Measurements from ENCODE around the gene CTBP1.

Gene CTBP1

DNA sequence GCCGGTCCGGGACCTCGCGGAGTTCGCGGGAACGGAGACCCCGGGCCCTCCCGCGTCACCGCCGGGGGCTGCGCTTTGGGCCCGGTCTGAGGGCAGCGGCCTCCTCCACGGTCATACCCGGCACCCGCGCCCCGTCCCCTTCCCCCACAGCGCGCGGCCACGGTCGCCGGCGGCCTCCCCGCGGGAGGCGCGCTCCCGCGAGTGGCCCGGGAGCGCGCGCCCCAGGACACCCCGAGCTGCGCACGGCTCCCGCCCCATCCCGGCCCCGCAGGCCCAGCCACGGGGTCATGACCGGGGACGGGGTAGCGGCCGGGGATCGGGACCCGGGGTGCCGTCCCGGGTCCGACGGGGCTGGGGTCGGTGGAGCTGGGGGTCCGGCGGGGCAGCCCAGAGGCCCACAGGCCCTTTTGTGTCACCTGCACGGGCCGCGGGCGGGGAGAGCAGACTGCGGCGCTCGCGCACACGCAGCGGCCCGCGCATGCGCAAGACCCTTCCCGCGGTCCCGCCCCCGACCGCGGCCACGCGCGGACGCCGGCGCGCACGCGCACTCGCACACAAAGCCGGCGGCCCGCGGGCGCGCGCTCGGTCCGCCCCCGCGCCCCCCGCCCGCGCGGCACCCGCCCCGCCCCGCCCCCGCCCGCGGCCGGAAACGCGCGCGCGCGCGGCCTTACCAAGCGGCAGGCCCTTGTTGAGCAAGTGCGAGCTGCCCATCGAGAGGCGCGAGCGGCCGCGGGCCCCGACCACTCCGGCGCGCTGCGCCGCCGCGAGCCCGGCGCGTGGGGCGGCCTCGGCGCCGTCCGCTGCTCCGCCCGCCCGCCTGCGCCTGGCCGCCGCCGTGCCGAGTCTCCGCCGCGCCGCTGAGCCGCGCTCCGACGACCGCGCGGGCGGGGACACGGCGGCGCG is at the start of gene CTBP1:
TSS of gene CTBP1 (minus strand) at position 886 of the 903 bp plus-strand sequence. CDS start 7,799 bp downstream, outside the sequence.
- no peaks in the 10 kb centered on the region for H3K27me3 ChIP-seq (ENCODE audit: insufficient read depth, low read length)
- peak within 1 kb of the TSS; percentile 66 for H3K27ac ChIP-seq (ENCODE audit: low read depth, low read length, poor library complexity, severe bottlenecking)
- peak within 1 kb of the TSS; percentile 79 for H3K4me2 ChIP-seq (ENCODE audit: low read length)
- peak within 1 kb of the TSS; percentile 71 for H3K4me3 ChIP-seq (ENCODE audit: low read depth, low read length, poor library complexity, severe bottlenecking)
- TF ChIP-seq CTCF (IDR thresholded peaks at IDR 0.05; ENCODE audit: low read length) (no peak), EZH2 (IDR thresholded peaks at IDR 0.05; ENCODE audit: borderline replicate concordance, low read length) (no peak)
- peak within 1 kb of the TSS; percentile 93 for H3K9ac ChIP-seq (ENCODE audit: low read length)
- H4K20me1 ChIP-seq (ENCODE audit: insufficient read depth, low read length), result no peaks in the 10 kb centered on the region
- peaks cover 16% of the 10 kb centered on the region for H3K36me3 ChIP-seq (ENCODE audit: insufficient read depth, low read length)
- H2AFZ ChIP-seq (ENCODE audit: low read length), result no peak within 1 kb of the TSS
- H3F3A ChIP-seq (ENCODE audit: insufficient read depth, low read length), result no peaks in the 10 kb centered on the region
- no peaks in the 10 kb centered on the region for H3K9me3 ChIP-seq (ENCODE audit: low read length)
- H3K4me1 ChIP-seq (ENCODE audit: insufficient read depth, low read length, severe bottlenecking), result peaks cover 26% of the 10 kb centered on the region
- no peaks in the 10 kb centered on the region for H3K9me2 ChIP-seq (ENCODE audit: low read depth, low read length)
- H3K79me2 ChIP-seq (ENCODE audit: insufficient read depth, low read length), result peaks cover 20% of the 10 kb centered on the region; the same call in 1 of the 2 replicates

GRCh38 chr4:1298461-1298860 is 49.5 kb upstream of the CTBP1 start:
- no peaks in the 10 kb centered on the region for H3K9me2 ChIP-seq (ENCODE audit: low read depth, low read length)
- H3K36me3 ChIP-seq (ENCODE audit: insufficient read depth, low read length), result peaks cover 5% of the 10 kb centered on the region; the same call in 1 of the 2 replicates
- peaks cover 18% of the 10 kb centered on the region for H3K4me1 ChIP-seq (ENCODE audit: insufficient read depth, low read length, severe bottlenecking)
- H3F3A ChIP-seq (ENCODE audit: insufficient read depth, low read length), result no peaks in the 10 kb centered on the region
- H3K9ac ChIP-seq (ENCODE audit: low read length), result no peak overlapping the region
- no peak overlapping the region for H3K4me2 ChIP-seq (ENCODE audit: low read length)
- H3K27me3 ChIP-seq (ENCODE audit: insufficient read depth, low read length), result no peaks in the 10 kb centered on the region
- peaks cover 9% of the 10 kb centered on the region for H3K79me2 ChIP-seq (ENCODE audit: insufficient read depth, low read length)
- no peaks in the 10 kb centered on the region for H3K9me3 ChIP-seq (ENCODE audit: low read length)
- H4K20me1 ChIP-seq (ENCODE audit: insufficient read depth, low read length), result no peaks in the 10 kb centered on the region
- H3K27ac ChIP-seq (ENCODE audit: low read depth, low read length, poor library complexity, severe bottlenecking), result no peak overlapping the region
- TF ChIP-seq CTCF (IDR thresholded peaks at IDR 0.05; ENCODE audit: low read length) (no peak), EZH2 (IDR thresholded peaks at IDR 0.05; ENCODE audit: borderline replicate concordance, low read length) (no peak)
- no peak overlapping the region for H2AFZ ChIP-seq (ENCODE audit: low read length)
- H3K4me3 ChIP-seq (ENCODE audit: low read depth, low read length, poor library complexity, severe bottlenecking), result no peak overlapping the region

- Histone ChIP-seq H3K4me2 (ENCODE audit: low read length) (no peak overlapping the region), H3K27ac (ENCODE audit: low read depth, low read length, poor library complexity, severe bottlenecking) (no peak overlapping the region), H3K9ac (ENCODE audit: low read length) (no peak overlapping the region), H3K4me3 (ENCODE audit: low read depth, low read length, poor library complexity, severe bottlenecking) (no peak overlapping the region), H3K9me2 (ENCODE audit: low read depth, low read length) (no peaks in the 10 kb centered on the region), H3F3A (ENCODE audit: insufficient read depth, low read length) (no peaks in the 10 kb centered on the region), H2AFZ (ENCODE audit: low read length) (no peak overlapping the region), H3K9me3 (ENCODE audit: low read length) (no peaks in the 10 kb centered on the region), H3K27me3 (ENCODE audit: insufficient read depth, low read length) (no peaks in the 10 kb centered on the region), H3K36me3 (ENCODE audit: insufficient read depth, low read length) (peaks cover 5% of the 10 kb centered on the region; the same call in 1 of the 2 replicates), H4K20me1 (ENCODE audit: insufficient read depth, low read length) (no peaks in the 10 kb centered on the region), H3K4me1 (ENCODE audit: insufficient read depth, low read length, severe bottlenecking) (peaks cover 23% of the 10 kb centered on the region), H3K79me2 (ENCODE audit: insufficient read depth, low read length) (peaks cover 9% of the 10 kb centered on the region)
- TF ChIP-seq CTCF (IDR thresholded peaks at IDR 0.05; ENCODE audit: low read length) (no peak), EZH2 (IDR thresholded peaks at IDR 0.05; ENCODE audit: borderline replicate concordance, low read length) (no peak)
Measured at GRCh38 chr4:1297456-1298325, 48.8 kb upstream of the CTBP1 start.

All from OCI-LY1 (cell line).